ENCODE results near the gene VPS41.

GRCh38 chr7:38940774-38941173, 31.8 kb upstream of the VPS41 start:
- TF ChIP-seq, protein P1, sequence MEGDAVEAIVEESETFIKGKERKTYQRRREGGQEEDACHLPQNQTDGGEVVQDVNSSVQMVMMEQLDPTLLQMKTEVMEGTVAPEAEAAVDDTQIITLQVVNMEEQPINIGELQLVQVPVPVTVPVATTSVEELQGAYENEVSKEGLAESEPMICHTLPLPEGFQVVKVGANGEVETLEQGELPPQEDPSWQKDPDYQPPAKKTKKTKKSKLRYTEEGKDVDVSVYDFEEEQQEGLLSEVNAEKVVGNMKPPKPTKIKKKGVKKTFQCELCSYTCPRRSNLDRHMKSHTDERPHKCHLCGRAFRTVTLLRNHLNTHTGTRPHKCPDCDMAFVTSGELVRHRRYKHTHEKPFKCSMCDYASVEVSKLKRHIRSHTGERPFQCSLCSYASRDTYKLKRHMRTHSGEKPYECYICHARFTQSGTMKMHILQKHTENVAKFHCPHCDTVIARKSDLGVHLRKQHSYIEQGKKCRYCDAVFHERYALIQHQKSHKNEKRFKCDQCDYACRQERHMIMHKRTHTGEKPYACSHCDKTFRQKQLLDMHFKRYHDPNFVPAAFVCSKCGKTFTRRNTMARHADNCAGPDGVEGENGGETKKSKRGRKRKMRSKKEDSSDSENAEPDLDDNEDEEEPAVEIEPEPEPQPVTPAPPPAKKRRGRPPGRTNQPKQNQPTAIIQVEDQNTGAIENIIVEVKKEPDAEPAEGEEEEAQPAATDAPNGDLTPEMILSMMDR (IDR thresholded peaks at IDR 0.05), result no peak
- TF ChIP-seq POLR2A (IDR thresholded peaks at IDR 0.05), result no peak
